KBM-7 (cell line): ENCODE results near the gene ZNF678.
"Not testable (repeated sequence)": the region's sequence is repeated elsewhere in the genome, so short reads cannot be mapped to it uniquely, and the experiment has no call there.

Experiments used
- DNase-seq: peaks from one replicate; pipeline ENCODE4 v3.0.0-alpha.2; 2015
- in situ Hi-C: fragments of 300-500 bp; cut with MboI; formaldehyde crosslinking; loops from 2 replicates; pipeline ENCODE4 v1.14.3; 2020; ENCODE audit warnings: low sequenced_read_pairs, low pct_unique_long_range_greater_than_20kb, mixed read lengths

Gene ZNF678

GRCh38 chr1:227548119-227548397 lies 15.3 kb upstream of the ZNF678 start:
- no peak for DNase-seq
- in situ Hi-C loops, result no loop called here

- in situ Hi-C loops, result no loop called here
These were observed 14.9 kb upstream of the ZNF678 start for GRCh38 chr1:227548448-227548847.

GRCh38 chr1:227549892-227550291 lies 13.5 kb upstream of the ZNF678 start:
- no peak for DNase-seq
- in situ Hi-C loops, result no loop called here

More at GRCh38 chr1:227548448-227548847, 14.9 kb upstream of the ZNF678 start:
- no peak for DNase-seq

- DNase-seq, in situ Hi-C loops: not testable (repeated sequence)
These were observed 11.5 kb upstream of the ZNF678 start for GRCh38 chr1:227551881-227552280.

- in situ Hi-C loops, result no loop called here
These were observed 7.1 kb upstream of the ZNF678 start for GRCh38 chr1:227556288-227556687.

GRCh38 chr1:227557962-227558725 lies 5.2 kb upstream of the ZNF678 start:
- no peak for DNase-seq

More at GRCh38 chr1:227556288-227556687, 7.1 kb upstream of the ZNF678 start:
- DNase-seq, result no peak

GRCh38 chr1:227558732-227559262 lies 4.6 kb upstream of the ZNF678 start:
- in situ Hi-C loops, result no loop called here
- DNase-seq, result no peak

More at GRCh38 chr1:227557962-227558725, 5.2 kb upstream of the ZNF678 start:
- in situ Hi-C loops, result no loop called here

- DNase-seq, result no peak
- in situ Hi-C loops, result no loop called here
These were observed 3.9 kb upstream of the ZNF678 start for GRCh38 chr1:227559499-227559898.

GRCh38 chr1:227559926-227560325 lies 3.4 kb upstream of the ZNF678 start:
- DNase-seq, result no peak
- in situ Hi-C loops, result no loop called here

GRCh38 chr1:227560393-227561173 lies 2.8 kb upstream of the ZNF678 start:
- in situ Hi-C loops, result no loop called here
- no peak for DNase-seq

- DNase-seq, result no peak
- in situ Hi-C loops, result no loop called here
These were observed 2.0 kb upstream of the ZNF678 start for GRCh38 chr1:227561241-227561907.

- no peak for DNase-seq
- in situ Hi-C loops, result no loop called here
These were observed 1.3 kb upstream of the ZNF678 start for GRCh38 chr1:227562037-227562436.

GRCh38 chr1:227562933-227563323 lies 428 bp upstream of the ZNF678 start:
- no peak for DNase-seq
- in situ Hi-C loops, result no loop called here

- in situ Hi-C loops, result no loop called here
- DNase-seq, result no peak
These were observed 3.9 kb downstream of the ZNF678 start for GRCh38 chr1:227567256-227567655.

GRCh38 chr1:227568593-227568992 lies 5.2 kb downstream of the ZNF678 start:
- in situ Hi-C loops, result no loop called here
- DNase-seq, result no peak

- no peak for DNase-seq
- in situ Hi-C loops, result no loop called here
These were observed 9.4 kb downstream of the ZNF678 start for GRCh38 chr1:227572752-227573151.

GRCh38 chr1:227574926-227575325 lies 11.6 kb downstream of the ZNF678 start:
- no peak for DNase-seq
- in situ Hi-C loops, result no loop called here

GRCh38 chr1:227576189-227576588 lies 12.8 kb downstream of the ZNF678 start:
- in situ Hi-C loops, result no loop called here
- no peak for DNase-seq

- no peak for DNase-seq
- in situ Hi-C loops, result no loop called here
These were observed 14.1 kb downstream of the ZNF678 start for GRCh38 chr1:227577500-227577899.

- in situ Hi-C loops, result no loop called here
- DNase-seq, result no peak
These were observed 20.0 kb downstream of the ZNF678 start for GRCh38 chr1:227583354-227583753.
